Measurements from ENCODE around the gene HOOK2.
A peak's percentile ranks its signal among the peaks of the same experiment; 100 is the strongest.
"Not testable (repeated sequence)": the region's sequence is repeated elsewhere in the genome, so short reads cannot be mapped to it uniquely, and the experiment has no call there.

The HOOK2 gene

GRCh38 chr19:12723381-12723640, 52.0 kb downstream of the HOOK2 start:
- no peak for DNase-seq (ENCODE audit: low read depth in 2 of 2, low spot score in 1 of 2)

- peak; percentile 76 to 88 for DNase-seq (ENCODE audit: low read depth in 2 of 2, low spot score in 1 of 2)
Measured at GRCh38 chr19:12722566-12723380, 52.6 kb downstream of the HOOK2 start.

GRCh38 chr19:12721656-12722565, 53.4 kb downstream of the HOOK2 start:
- no peak for DNase-seq (ENCODE audit: low read depth in 2 of 2, low spot score in 1 of 2)

- DNase-seq (ENCODE audit: low read depth in 2 of 2, low spot score in 1 of 2): no peak
Measured at GRCh38 chr19:12720851-12721655, 54.3 kb downstream of the HOOK2 start.

- DNase-seq (ENCODE audit: low read depth in 2 of 2, low spot score in 1 of 2): no peak
Measured at GRCh38 chr19:12720296-12720695, 55.1 kb downstream of the HOOK2 start.

- DNase-seq (ENCODE audit: low read depth in 2 of 2, low spot score in 1 of 2): no peak
Measured at GRCh38 chr19:12715929-12716328, 59.4 kb downstream of the HOOK2 start.

GRCh38 chr19:12715102-12715501, 60.2 kb downstream of the HOOK2 start:
- no peak for DNase-seq (ENCODE audit: low read depth in 2 of 2, low spot score in 1 of 2)

- DNase-seq (ENCODE audit: low read depth in 2 of 2, low spot score in 1 of 2): not testable (repeated sequence)
Measured at GRCh38 chr19:12713304-12713703, 62.0 kb downstream of the HOOK2 start.
